ENCODE measurements around the gene CFAP299. TPM values are rescaled to one million over a fixed set of nuclear protein-coding genes. Genes with fewer than 3 reads are reported as not detected.

The CFAP299 gene
- total RNA-seq, 1 experiment from 2014 or later = not detected

GRCh38 chr4:80711956-80712355 is 376.4 kb downstream of the CFAP299 start (continued):
- TF ChIP-seq CTCF (IDR thresholded peaks at IDR 0.05 in 2 of 3, conservative IDR thresholded peaks at IDR 0.05 in 1 of 3; ENCODE audit: borderline replicate concordance in 1 of 3, insufficient read depth in 1 of 3, low read depth in 2 of 3, low read length in 2 of 3) (no peak), CBX3 (IDR thresholded peaks at IDR 0.05; ENCODE audit: low read depth) (no peak), POLR2AphosphoS5 (IDR thresholded peaks at IDR 0.05; ENCODE audit: low read depth, low read length) (no peak)

- no TSS peak for BruUV-seq (replicated peaks)
- Histone ChIP-seq H3K4me2 (ENCODE audit: low read length) (no peak overlapping the region), H4K20me1 (ENCODE audit: insufficient read depth) (no peaks in the 10 kb centered on the region), H3K79me2 (ENCODE audit: insufficient read depth, low read length) (no peaks in the 10 kb centered on the region), H3K9ac (ENCODE audit: low read length) (no peak overlapping the region), H3K9me3 (ENCODE audit: control insufficient read depth in 1 of 2, insufficient read depth in 1 of 2, low read depth in 1 of 2, low read length in 2 of 2) (no peaks in the 10 kb centered on the region), H3K4me1 (ENCODE audit: control insufficient read depth in 1 of 2, insufficient read depth in 2 of 2, low read length in 2 of 2) (no peaks in the 10 kb centered on the region), H3K36me3 (ENCODE audit: control insufficient read depth in 1 of 2, insufficient read depth in 2 of 2, low read length in 2 of 2) (no peaks in the 10 kb centered on the region), H3K27ac (ENCODE audit: low read depth, low read length) (no peak overlapping the region), H3K27me3 (ENCODE audit: insufficient read depth, low read length) (peaks cover 8% of the 10 kb centered on the region), H3K9me2 (ENCODE audit: insufficient read depth) (no peaks in the 10 kb centered on the region), H2AFZ (ENCODE audit: low read depth, low read length, poor library complexity, severe bottlenecking) (no peak overlapping the region), H3K4me3 (replicated peaks in 1 of 2; ENCODE audit: low read depth in 1 of 2, low read length in 2 of 2) (no peak overlapping the region)
- CTCF ChIA-PET = no interaction called here
- TF ChIP-seq ATF3 (IDR thresholded peaks at IDR 0.05) (no peak), EGR1 (IDR thresholded peaks at IDR 0.05; ENCODE audit: low read depth) (no peak)
- RAD21 ChIA-PET (ENCODE audit: low non-redundant PET in 1 of 2, low total read pairs in 2 of 2, uncharacterized antibody in 2 of 2, unreplicated experiment in 2 of 2) = no interaction called here
- DNase-seq (ENCODE audit: low read depth, low spot score) (no peak), ATAC-seq (no peak)
- POLR2A ChIA-PET = no interaction called here
- intact Hi-C loops (cut with micrococcal nuclease) = no loop called here
Observed at GRCh38 chr4:80713409-80713808, 377.9 kb downstream of the CFAP299 start.

GRCh38 chr4:80717204-80717603 is 381.7 kb downstream of the CFAP299 start:
- peaks cover 8% of the 10 kb centered on the region; the same call in 1 of the 2 replicates for H3K27me3 ChIP-seq (ENCODE audit: insufficient read depth, low read length)
- ChIA-PET CTCF (no interaction called here), POLR2A (no interaction called here), RAD21 (ENCODE audit: low non-redundant PET in 1 of 2, low total read pairs in 2 of 2, uncharacterized antibody in 2 of 2, unreplicated experiment in 2 of 2) (no interaction called here)
- H3K4me2 ChIP-seq (ENCODE audit: low read length) = no peak overlapping the region
- intact Hi-C loops (cut with micrococcal nuclease) = no loop called here
- no peaks in the 10 kb centered on the region for H3K79me2 ChIP-seq (ENCODE audit: insufficient read depth, low read length)
- H3K9me2 ChIP-seq (ENCODE audit: insufficient read depth) = no peaks in the 10 kb centered on the region
- no peak overlapping the region for H3K27ac ChIP-seq (ENCODE audit: low read depth, low read length)
- H3K9me3 ChIP-seq (ENCODE audit: control insufficient read depth in 1 of 2, insufficient read depth in 1 of 2, low read depth in 1 of 2, low read length in 2 of 2) = no peaks in the 10 kb centered on the region
- no peaks in the 10 kb centered on the region for H3K4me1 ChIP-seq (ENCODE audit: control insufficient read depth in 1 of 2, insufficient read depth in 2 of 2, low read length in 2 of 2)
- no peaks in the 10 kb centered on the region for H4K20me1 ChIP-seq (ENCODE audit: insufficient read depth)
- H2AFZ ChIP-seq (ENCODE audit: low read depth, low read length, poor library complexity, severe bottlenecking) = no peak overlapping the region
- DNase-seq (ENCODE audit: low read depth, low spot score) (no peak), ATAC-seq (no peak)
- no TSS peak for BruUV-seq (replicated peaks)
- no peak overlapping the region for H3K9ac ChIP-seq (ENCODE audit: low read length)
- no peaks in the 10 kb centered on the region for H3K36me3 ChIP-seq (ENCODE audit: control insufficient read depth in 1 of 2, insufficient read depth in 2 of 2, low read length in 2 of 2)
- H3K4me3 ChIP-seq (replicated peaks in 1 of 2; ENCODE audit: low read depth in 1 of 2, low read length in 2 of 2) = no peak overlapping the region
- TF ChIP-seq EGR1 (IDR thresholded peaks at IDR 0.05; ENCODE audit: low read depth) (no peak), POLR2AphosphoS5 (IDR thresholded peaks at IDR 0.05; ENCODE audit: low read depth, low read length) (no peak), REST (IDR thresholded peaks at IDR 0.05; ENCODE audit: low read depth) (no peak), FOSL1 (IDR thresholded peaks at IDR 0.05; ENCODE audit: low read depth) (no peak), JUND (IDR thresholded peaks at IDR 0.05) (no peak), RAD21 (IDR thresholded peaks at IDR 0.05; ENCODE audit: low read depth) (no peak), CEBPB (IDR thresholded peaks at IDR 0.05; ENCODE audit: low read depth) (no peak), CTCF (IDR thresholded peaks at IDR 0.05 in 2 of 3, conservative IDR thresholded peaks at IDR 0.05 in 1 of 3; ENCODE audit: borderline replicate concordance in 1 of 3, insufficient read depth in 1 of 3, low read depth in 2 of 3, low read length in 2 of 3) (no peak), ZFX (IDR thresholded peaks at IDR 0.05) (no peak)

Measured in HCT116 (cell line).